GM19395 (cell line): ENCODE measurements around the gene APBA2.
"Not testable (repeated sequence)": the region's sequence is repeated elsewhere in the genome, so short reads cannot be mapped to it uniquely, and the experiment has no call there.

Source experiments
- ATAC-seq: cut with Tn5 transposase; IDR thresholded peaks from one replicate; pipeline ENCODE4 v1.9.1; 2021; ENCODE audit warnings: mild to moderate bottlenecking, moderate library complexity; ENCODE audit not compliant: unreplicated experiment

Gene APBA2

DNA sequence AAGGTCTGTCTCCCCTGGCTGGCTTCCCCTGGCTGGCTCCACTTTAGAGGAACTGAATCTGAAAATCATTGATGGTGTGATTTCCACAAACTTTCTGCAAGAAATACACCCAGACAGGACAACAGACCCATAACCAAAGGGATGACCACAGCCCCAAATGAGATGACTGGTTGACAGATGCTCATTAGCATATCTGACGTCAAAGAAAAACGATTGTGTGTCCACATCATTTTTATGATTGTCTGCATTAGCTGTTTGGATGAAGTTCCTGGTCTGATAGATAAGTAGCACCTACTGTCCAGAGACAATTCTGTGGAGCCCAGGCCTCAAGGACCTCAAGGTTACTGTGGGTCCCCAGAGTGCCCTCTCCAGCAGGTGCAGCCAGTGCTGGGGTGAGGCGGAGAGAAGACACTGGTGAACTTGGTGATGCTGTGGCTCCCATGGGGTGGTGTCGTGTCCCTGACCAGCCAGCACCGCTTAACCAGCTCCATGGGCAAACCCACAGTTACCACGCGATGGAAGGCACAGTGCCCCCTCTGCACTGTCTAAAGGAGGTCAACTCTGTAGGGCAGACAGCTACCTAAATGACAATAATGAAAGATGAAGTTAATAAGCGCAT lies 256.5 kb downstream of the APBA2 start:
- ATAC-seq = no peak

DNA sequence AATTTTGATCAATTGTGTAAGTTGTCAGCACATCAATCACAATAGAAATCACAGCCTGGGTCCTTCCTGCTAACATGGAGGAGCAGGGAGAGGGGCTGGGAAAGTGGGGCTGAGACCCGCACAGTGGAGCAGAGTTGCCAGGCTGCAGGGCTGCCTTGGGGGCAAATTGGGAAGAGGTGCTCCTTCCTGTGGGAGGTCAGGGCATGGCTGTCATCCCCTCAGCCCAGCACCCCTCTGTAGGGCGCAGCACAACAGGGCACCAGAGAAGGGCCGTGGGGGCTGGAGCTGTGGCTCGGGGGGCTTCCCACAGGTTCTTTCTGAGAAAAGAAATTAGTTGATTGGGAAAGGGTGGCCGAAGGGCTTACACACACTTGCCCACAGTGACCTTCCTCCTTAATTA lies 257.5 kb downstream of the APBA2 start:
- ATAC-seq = no peak

DNA sequence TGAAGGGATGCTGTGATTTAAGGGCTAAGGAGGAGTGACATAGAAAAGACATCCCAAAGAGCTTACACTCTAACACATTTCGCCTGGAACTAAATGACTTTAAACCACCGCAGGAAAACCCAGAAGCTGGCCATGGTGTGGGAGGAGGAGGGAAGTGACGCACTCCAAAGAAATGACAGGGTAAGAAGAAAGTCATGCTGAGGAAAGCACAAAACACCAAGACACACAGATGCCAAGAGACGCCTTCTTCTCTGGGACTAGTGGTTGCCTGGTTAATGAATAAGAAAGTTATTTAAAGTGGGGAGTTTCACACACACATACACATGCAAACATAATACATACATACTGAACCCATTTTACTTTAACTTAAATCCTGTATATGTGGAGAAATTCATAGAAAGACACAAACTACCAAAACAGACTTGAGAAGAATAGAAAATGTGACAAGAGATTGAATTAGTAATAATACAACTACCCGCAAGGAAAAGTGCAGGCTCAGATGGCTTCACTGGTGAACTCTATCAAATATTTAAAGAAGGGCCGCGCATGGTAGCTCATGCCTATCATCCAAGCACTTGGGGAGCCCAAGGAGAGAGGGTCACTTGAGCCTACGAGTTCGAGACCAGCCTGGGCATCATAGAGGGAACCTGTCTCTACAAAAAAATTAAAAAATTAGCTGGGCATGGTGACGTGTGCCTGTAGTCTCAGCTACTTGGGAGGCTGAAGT lies 258.3 kb downstream of the APBA2 start:
- ATAC-seq = no peak

DNA sequence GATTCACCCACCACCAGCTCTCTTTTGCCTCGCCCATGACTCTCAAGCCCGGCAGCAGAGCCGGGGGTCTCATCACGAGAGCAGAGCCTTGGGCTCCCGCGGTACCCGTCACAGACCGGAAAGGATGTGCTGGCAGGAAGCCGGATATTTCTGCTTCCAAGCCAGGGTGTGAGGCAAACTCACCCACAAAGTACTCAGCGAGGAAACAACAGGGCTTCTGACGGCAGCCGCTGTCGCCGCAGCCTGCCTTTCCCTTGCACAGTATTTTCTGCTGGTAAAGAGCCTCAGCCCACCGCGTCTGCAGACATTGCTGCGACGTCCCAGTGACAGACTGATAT lies 263.9 kb downstream of the APBA2 start:
- ATAC-seq = no peak

DNA sequence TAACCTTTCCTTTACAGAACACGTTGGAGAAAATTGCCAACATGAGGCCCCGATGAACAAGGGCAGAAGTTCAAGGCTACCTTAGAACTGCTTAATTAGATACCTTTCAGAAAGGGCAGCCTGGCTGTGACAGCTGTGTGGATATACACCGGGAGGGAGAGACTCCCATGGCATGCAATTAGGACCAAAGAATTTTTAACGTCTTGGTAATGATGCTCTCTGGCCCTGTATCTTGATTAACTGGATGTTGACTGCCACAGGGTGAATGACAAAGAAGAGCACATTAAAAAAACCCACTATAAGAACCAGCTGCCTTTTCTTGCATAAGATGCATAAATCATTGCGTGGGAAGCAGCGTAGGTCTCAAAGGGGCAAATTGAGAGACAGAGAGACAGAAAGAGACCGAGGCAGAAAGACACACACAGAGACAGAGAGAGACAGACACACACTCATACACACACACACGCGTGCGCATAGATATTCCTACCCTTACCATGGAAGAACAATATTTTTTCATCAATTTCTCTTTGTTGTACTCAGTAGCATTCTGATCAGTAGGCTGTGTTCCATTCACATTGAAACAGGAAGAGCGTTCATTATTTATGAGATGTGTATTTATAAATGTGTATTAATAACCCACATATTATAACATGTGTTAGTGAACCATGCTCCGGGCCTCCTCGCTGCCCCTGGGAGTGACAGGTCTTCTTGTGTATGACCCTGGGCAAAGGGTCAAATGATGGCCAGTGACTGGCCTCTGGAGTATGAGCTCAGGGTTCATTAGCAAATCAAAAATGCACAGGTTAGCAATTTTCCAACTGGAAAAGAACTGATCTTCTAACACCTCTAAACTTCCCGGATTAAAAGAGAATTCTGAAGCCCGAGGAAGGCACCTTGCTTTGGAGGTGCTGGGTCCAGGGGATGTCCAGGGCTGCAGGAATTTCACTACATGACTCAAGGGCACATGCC lies 265.0 kb downstream of the APBA2 start:
- ATAC-seq = no peak

DNA sequence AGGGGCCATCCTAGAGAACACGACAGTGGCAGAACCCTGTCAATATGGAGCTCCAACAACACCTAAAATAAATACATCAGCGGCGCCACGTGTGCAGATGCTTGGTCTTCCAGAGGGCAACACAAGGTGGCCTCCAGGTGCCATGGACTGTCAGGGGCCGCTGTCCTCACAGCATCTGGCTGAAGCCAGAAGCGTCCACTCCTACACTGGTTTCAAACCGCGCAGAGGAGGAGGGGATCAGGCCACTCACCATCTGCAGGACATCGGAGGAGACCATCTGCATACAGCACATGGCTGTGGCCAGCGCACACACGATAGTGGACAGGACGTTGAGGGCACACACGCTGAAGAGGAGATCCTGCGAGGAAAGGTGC lies 265.7 kb downstream of the APBA2 start:
- ATAC-seq = no peak

DNA sequence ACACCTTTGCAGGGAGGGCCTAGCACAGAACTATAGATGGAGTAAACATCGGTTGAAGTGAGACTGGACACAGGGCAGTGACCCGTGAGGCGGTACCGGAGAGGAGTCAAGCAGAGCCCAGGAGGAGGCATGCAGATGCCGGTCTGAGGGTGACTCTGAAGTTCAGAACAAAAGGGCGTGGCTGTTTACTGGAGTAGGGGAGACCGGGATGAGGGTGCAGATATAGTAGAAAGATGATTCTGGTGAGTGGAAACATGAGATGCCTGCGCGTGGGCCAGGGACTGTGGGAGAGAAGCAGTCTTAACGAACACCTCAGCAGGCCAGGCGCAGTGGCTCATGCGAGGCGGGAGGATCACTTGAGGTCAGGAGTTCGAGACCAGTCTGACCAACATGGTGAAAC lies 270.7 kb downstream of the APBA2 start:
- ATAC-seq = no peak

DNA sequence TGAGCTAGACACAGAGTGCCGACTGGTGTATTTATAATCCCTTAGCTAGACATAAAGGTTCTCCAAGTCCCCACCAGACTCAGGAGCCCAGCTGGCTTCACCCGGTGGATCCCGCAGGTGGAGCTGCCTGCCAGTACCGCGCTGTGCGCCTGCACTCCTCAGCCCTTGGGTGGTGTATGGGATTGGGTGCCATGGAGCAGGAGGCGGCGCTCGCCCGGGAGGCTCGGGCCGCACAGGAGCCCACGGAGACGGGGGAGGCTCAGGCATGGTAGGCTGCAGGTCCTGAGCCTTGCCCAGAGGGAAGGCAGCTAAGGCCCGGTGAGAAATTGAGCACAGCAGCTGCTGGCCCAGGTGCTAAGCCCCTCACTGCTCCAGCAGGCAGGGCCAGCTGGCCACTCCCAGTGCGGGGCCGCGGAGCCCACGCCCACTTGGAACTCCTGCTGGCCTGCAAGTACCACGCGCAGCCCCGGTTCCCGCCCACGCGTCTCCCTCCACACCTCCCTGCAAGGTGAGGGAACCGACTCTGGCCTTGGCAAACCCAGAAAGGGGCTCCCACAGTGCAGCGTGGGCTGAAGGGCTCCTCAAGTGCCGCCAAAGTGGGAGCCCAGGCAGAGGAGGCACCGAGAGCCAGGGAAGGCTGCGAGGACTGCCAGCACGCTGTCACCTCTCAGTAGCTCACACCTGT lies 274.1 kb downstream of the APBA2 start:
- no peak for ATAC-seq

DNA sequence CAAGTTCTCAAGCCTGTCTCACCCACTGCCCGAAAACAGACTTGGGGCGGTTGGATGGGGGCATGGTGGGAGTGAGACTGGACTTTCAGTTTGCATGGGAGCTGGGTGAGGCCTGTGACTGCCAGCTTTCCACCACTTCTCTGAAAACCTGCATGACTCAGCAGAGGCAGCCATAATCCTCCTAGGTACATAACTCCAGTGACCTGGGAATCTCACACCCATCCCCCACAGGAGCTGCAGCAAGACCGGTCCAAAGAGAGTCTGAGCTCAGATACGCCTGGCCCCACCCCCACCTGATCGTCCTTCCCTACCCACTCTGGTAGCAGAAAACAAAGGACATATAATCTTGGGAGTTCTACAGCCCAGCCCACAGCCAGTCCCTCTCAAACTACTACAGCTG lies 276.6 kb downstream of the APBA2 start:
- no peak for ATAC-seq

DNA sequence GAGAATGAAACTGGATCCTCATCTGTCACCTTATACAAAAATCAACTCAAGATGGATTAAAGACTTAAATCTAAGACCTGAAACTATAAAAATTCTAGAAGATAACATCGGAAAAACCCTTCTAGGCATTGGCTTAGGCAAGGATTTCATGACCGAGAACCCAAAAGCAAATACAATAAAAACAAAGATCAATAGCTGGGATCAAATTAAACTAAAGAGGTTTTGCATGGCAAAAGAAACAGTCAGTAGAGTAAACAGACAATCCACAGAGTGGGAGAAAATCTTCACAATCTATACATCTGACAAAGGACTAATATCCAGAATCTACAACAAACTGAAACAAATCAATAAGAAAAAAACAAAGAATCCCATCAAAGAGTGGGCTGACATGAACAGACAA lies 281.3 kb downstream of the APBA2 start:
- ATAC-seq = not testable (repeated sequence)
